Esophagus muscularis mucosa (tissue), 4 donors: ENCODE results near the gene FERMT1. TPM values are rescaled to one million over a fixed set of nuclear protein-coding genes. Genes with fewer than 3 reads are reported as not detected.
"Not testable (repeated sequence)": the region's sequence is repeated elsewhere in the genome, so short reads cannot be mapped to it uniquely, and the experiment has no call there.

Experiments
- DNase-seq: peaks from one replicate; pipeline ENCODE4 v3.0.0-alpha.2; 2017; ENCODE audit errors: extremely low spot score
- H3K27ac ChIP-seq, 4 donors: fragments of 200-600 bp; sonication (generic); replicated peaks in 1 of 4; 1 replicate in 3 of 4; 2 replicates in 1 of 4; pipeline ENCODE4 v1.5.1; 2016 to 2019; ENCODE audit warnings: mild to moderate bottlenecking in 1 of 4
- H3K27me3 ChIP-seq, 4 donors: fragments of 200-600 bp; sonication (generic); one replicate each; pipeline versions ENCODE4 v1.5.1 to v1.6.0; 2016 to 2019
- H3K36me3 ChIP-seq, 4 donors: fragments of 200-600 bp; sonication (generic); one replicate each; pipeline ENCODE4 v1.5.1; 2016 to 2019
- H3K4me1 ChIP-seq, 4 donors: fragments of 200-600 bp; sonication (generic); one replicate each; pipeline ENCODE4 v1.5.1; 2016 to 2019
- H3K4me3 ChIP-seq, 4 donors: fragments of 200-600 bp; sonication (generic); 1 replicate in 2 of 4; 2 replicates in 2 of 4; pipeline ENCODE4 v1.5.1; 2016 to 2019; ENCODE audit warnings: mild to moderate bottlenecking in 4 of 4, moderate library complexity in 1 of 4
- H3K9me3 ChIP-seq, 4 donors: fragments of 200-600 bp; sonication (generic); 1 replicate in 3 of 4; 2 replicates in 1 of 4; pipeline ENCODE4 v1.5.1; 2016 to 2019
- CTCF ChIP-seq, 3 experiments: fragments of 200-600 bp in 2 of 3; fragments of 450-650 bp in 1 of 3; sonication (generic) in 2 of 3; IDR thresholded peaks; one replicate each; pipeline ENCODE4 v1.5.1; 2017 to 2019; ENCODE audit warnings: antibody characterized with exemption in 3 of 3, mild to moderate bottlenecking in 2 of 3, moderate library complexity in 1 of 3
- EP300 ChIP-seq: sonication (generic); formaldehyde crosslinking; IDR thresholded peaks from one replicate; pipeline ENCODE4 v1.6.1; 2017; ENCODE audit warnings: antibody characterized with exemption
- POLR2A ChIP-seq: fragments of 450-650 bp; IDR thresholded peaks from one replicate; pipeline ENCODE4 v1.6.1; 2017; ENCODE audit warnings: antibody characterized with exemption, moderate library complexity, mild to moderate bottlenecking, low read depth
- POLR2AphosphoS5 ChIP-seq, 2 donors: sonication (generic); formaldehyde crosslinking; IDR thresholded peaks; one replicate each; pipeline ENCODE4 v1.6.1; 2017; ENCODE audit warnings: antibody characterized with exemption in 2 of 2
- WGBS: methylation state at CpG from one replicate; pipeline ENCODE4 v1.1.5; 2018; 5-methylcytosine and 5-hydroxymethylcytosine counted together
- intact Hi-C: fragments of 100-400 bp; cut with DNase I; formaldehyde crosslinking; loops from one replicate; pipeline ENCODE4 v1.15.1; 2023
- total RNA-seq, 4 donors: library from RNA; depleted of rRNA; stranded (reverse); fragments of >200 nt; gene quantifications; one replicate each; pipeline versions ENCODE4 v1.1.0 to v1.2.1, GENCODE V29; 2016

The FERMT1 gene
- total RNA-seq, 4 donors from 2014 or later = 0.32 to 0.42 (median 0.34) TPM

DNA sequence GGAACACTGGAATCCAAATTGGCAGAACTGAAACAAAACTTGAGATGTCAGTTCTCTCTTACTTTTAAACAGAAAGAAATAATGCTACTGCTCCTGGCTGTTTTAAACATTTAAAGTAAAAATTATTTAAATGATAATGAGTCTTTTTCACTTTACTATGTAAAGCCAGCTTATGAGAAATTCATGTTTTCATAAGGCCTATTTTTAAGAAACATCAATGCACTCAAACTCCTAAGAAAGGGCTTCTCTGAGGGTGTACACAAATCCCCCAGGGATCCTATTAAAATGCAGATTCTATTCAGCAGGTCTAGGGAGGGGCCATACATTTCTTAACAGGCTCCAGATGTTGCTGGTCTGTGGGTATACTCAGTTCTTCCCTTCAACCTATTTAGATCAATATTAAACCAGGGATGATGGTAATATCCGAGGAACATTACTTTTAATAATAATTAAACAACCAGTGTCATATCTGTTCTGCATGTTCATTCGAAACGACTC is 2.3 kb downstream of the FERMT1 start:
- no peak for DNase-seq
- H3K4me3 ChIP-seq = no peak overlapping the region
- no peaks in the 10 kb centered on the region for H3K36me3 ChIP-seq
- intact Hi-C loops = no loop called here
- H3K27me3 ChIP-seq = peaks cover 0 to 30% (median 2%) of the 10 kb centered on the region in 4 donors
- H3K27ac ChIP-seq = no peak overlapping the region
- H3K9me3 ChIP-seq = no peaks in the 10 kb centered on the region
- H3K4me1 ChIP-seq = peaks cover 8 to 19% (median 17%) of the 10 kb centered on the region in 4 donors
- TF ChIP-seq POLR2AphosphoS5 (IDR thresholded peaks at IDR 0.05) = no peak
- TF ChIP-seq CTCF (IDR thresholded peaks at IDR 0.05) = no peak
- no peak for TF ChIP-seq EP300
- TF ChIP-seq POLR2A = no peak
- WGBS = 95% methylated on average over 3 of the region's 3 CpGs

DNA sequence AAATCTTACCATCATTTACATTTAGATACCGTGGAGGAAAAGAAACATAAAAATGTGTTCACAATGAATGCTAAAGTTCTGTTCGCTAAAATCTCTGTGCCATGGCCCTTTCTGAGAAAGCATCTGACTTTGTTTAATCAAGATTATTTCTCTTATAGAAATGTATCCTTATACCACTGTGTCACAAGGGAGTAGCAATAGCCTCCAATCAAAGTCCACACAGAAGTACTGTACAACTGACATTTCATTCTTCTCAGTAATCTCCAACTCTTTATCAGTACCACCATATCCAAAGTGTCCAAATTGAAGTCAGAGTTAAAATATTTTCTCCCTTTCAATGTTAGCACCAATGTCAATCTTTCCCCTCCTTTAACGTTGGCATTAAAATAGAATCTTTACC is 6.1 kb downstream of the FERMT1 start:
- TF ChIP-seq CTCF (IDR thresholded peaks at IDR 0.05) = no peak
- TF ChIP-seq EP300 = no peak
- TF ChIP-seq POLR2AphosphoS5 (IDR thresholded peaks at IDR 0.05) = no peak
- no peak for TF ChIP-seq POLR2A
- Histone ChIP-seq H3K27ac (no peak overlapping the region), H3K9me3 (peaks cover 0 to 15% (median 6%) of the 10 kb centered on the region in 4 donors), H3K4me1 (no peaks in the 10 kb centered on the region), H3K27me3 (peaks cover 0 to 8% (median 0%) of the 10 kb centered on the region in 4 donors), H3K36me3 (no peaks in the 10 kb centered on the region), H3K4me3 (no peak overlapping the region)
- 95% methylated on average over 3 of the region's 3 CpGs for WGBS
- no peak for DNase-seq
- intact Hi-C loops = no loop called here

- H3K4me3 ChIP-seq = no peak overlapping the region
- H3K27me3 ChIP-seq = no peaks in the 10 kb centered on the region
- 94% methylated on average over 3 of the region's 3 CpGs for WGBS
- intact Hi-C loops = no loop called here
- peaks cover 0 to 15% (median 6%) of the 10 kb centered on the region in 4 donors for H3K9me3 ChIP-seq
- DNase-seq = no peak
- no peaks in the 10 kb centered on the region for H3K4me1 ChIP-seq
- no peaks in the 10 kb centered on the region for H3K36me3 ChIP-seq
- no peak overlapping the region for H3K27ac ChIP-seq
- TF ChIP-seq CTCF (IDR thresholded peaks at IDR 0.05) (no peak), POLR2AphosphoS5 (IDR thresholded peaks at IDR 0.05) (no peak), POLR2A (no peak), EP300 (no peak)
Measured at GRCh38 chr20:6115221-6115895, 7.5 kb downstream of the FERMT1 start.

DNA sequence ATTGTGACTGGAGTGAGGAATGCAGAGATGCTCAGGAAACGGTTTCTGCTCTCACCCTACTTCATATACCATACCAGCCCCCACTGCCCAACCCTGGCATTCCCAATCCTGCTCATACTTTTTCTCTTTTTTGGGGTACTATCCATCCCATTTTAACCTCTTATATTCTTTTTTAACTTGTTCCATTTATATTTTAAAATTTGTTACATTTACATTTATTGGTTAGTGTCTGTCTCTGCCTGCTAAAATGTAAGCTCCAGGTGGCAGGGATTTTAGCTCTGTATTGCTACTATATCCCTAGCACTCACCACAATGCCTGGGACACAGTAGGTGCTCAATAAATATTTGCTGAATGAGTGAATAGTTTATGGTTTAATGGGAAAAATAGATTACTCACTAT is 8.1 kb downstream of the FERMT1 start:
- H3K4me3 ChIP-seq = no peak overlapping the region
- no peaks in the 10 kb centered on the region for H3K27me3 ChIP-seq
- DNase-seq = no peak
- no peaks in the 10 kb centered on the region for H3K36me3 ChIP-seq
- no peak overlapping the region for H3K27ac ChIP-seq
- H3K4me1 ChIP-seq = no peaks in the 10 kb centered on the region
- WGBS = 87% methylated on average over 1 of the region's 1 CpG
- H3K9me3 ChIP-seq = peaks cover 0 to 15% (median 6%) of the 10 kb centered on the region in 4 donors
- intact Hi-C loops = no loop called here
- no peak for TF ChIP-seq POLR2A
- TF ChIP-seq POLR2AphosphoS5 (IDR thresholded peaks at IDR 0.05) = no peak
- no peak for TF ChIP-seq CTCF (IDR thresholded peaks at IDR 0.05)
- no peak for TF ChIP-seq EP300

GRCh38 chr20:6113951-6114350 is 8.9 kb downstream of the FERMT1 start:
- Histone ChIP-seq H3K27ac (no peak overlapping the region), H3K9me3 (peaks cover 0 to 15% (median 6%) of the 10 kb centered on the region in 4 donors), H3K36me3 (no peaks in the 10 kb centered on the region), H3K4me3 (no peak overlapping the region), H3K4me1 (no peaks in the 10 kb centered on the region), H3K27me3 (no peaks in the 10 kb centered on the region)
- WGBS = 88% methylated on average over 3 of the region's 3 CpGs
- no peak for DNase-seq
- TF ChIP-seq EP300 (no peak), POLR2AphosphoS5 (IDR thresholded peaks at IDR 0.05) (no peak), POLR2A (no peak), CTCF (IDR thresholded peaks at IDR 0.05) (no peak)
- intact Hi-C loops = no loop called here

GRCh38 chr20:6112965-6113364 is 9.9 kb downstream of the FERMT1 start:
- DNase-seq, H3K27me3 ChIP-seq, H3K4me1 ChIP-seq, H3K4me3 ChIP-seq, H3K27ac ChIP-seq, intact Hi-C loops, H3K36me3 ChIP-seq: not testable (repeated sequence)
- 91% methylated on average over 2 of the region's 2 CpGs for WGBS
- H3K9me3 ChIP-seq = peaks cover 0 to 15% (median 6%) of the 10 kb centered on the region in 4 donors
